GM12873 (cell line): ENCODE measurements around the gene MED20.

Experiments
- TF ChIP-seq, protein P1 (sequence below): IDR thresholded peaks from 2 replicates; pipeline ENCODE4 v1.5.1; 2012; ENCODE audit warnings: low read depth, mild to moderate bottlenecking, moderate library complexity, low read length, control low read depth; ENCODE audit not compliant: insufficient read depth; ENCODE audit errors: missing control alignments

The MED20 gene

DNA sequence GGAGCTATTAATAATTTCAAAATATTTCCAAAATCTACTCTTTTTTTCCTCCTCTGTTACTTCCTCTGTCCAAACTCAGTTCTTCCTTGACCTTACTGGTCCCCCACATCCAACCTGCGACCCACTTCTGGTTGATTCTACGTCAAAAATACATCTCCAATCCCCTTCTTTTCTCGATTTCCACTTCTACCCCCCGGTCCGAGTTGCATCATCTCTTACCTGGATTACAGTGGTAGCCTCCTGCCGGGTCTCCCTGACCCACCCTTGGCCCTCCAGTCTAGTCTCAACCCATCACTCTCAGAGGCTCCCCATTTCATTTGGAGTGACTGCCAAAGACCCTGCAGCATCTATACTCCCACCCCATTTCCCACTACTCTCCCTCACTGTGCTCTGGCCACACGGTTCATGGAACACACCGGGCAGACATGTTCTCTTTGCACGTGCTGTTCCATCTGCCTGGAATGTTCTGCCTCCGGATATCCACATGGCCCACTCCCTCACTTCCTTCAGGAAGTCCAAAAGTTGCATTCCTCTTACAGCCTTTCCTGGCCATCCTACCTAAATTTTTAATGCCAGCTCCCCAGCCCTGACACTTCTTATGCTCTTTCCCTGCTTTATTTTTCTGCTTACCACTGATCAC is 26.8 kb upstream of the MED20 start:
- TF ChIP-seq, protein P1, sequence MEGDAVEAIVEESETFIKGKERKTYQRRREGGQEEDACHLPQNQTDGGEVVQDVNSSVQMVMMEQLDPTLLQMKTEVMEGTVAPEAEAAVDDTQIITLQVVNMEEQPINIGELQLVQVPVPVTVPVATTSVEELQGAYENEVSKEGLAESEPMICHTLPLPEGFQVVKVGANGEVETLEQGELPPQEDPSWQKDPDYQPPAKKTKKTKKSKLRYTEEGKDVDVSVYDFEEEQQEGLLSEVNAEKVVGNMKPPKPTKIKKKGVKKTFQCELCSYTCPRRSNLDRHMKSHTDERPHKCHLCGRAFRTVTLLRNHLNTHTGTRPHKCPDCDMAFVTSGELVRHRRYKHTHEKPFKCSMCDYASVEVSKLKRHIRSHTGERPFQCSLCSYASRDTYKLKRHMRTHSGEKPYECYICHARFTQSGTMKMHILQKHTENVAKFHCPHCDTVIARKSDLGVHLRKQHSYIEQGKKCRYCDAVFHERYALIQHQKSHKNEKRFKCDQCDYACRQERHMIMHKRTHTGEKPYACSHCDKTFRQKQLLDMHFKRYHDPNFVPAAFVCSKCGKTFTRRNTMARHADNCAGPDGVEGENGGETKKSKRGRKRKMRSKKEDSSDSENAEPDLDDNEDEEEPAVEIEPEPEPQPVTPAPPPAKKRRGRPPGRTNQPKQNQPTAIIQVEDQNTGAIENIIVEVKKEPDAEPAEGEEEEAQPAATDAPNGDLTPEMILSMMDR: no peak

DNA sequence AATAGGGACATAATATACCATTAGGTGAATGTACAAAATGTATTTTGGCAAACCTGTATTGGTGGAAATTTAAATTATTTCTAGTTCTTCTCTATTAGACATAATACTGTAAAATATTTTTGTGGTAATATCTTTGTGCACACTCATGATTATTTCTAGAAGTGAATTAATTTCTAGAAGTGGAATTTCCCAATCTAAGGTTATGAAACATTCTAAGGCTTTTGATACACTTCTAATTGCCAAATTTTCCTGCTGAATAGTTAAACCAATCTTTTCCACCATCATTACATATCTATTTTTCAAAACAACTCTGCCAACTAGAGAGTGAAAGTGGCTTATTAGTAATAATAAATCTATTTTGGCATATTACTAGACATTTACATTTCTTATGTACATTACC is 22.5 kb upstream of the MED20 start:
- TF ChIP-seq, protein P1: no peak

DNA sequence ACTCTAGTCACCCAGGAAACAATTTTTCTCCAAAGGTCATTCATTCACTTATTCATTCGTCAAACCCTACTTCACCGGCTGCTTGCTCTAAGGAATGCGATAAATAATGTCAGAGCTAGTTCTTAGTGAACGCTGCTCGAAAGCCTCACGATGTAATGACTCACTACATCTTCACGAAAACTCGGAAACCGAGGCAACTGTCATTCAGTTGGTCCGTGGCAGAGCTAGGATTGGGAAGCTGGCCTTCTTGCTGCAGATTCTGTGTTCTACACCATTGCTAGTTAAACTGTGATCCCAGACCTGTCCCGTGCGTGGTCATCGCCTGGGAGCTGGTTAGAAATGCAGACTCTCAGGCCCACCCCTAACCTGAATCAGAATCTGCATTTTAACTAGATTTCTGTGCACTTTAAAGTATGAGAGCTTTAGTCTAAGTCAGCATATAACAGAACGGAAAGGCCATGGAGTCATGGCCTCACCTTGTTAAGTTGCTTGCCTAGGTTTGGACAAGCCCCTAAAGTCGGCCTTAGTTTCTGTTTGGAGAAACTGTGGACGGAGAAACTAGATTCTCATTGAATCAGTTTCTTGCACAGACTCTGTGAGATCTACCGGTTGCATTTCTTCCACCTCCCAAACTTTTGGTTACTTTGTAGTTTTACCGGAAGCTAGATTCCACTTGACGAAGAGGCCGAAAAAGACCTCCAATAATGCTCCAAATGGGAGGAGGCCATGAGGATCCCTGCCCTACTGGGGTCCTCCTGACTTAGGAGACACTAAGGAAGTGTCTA is 21.3 kb upstream of the MED20 start:
- TF ChIP-seq, protein P1: no peak

DNA sequence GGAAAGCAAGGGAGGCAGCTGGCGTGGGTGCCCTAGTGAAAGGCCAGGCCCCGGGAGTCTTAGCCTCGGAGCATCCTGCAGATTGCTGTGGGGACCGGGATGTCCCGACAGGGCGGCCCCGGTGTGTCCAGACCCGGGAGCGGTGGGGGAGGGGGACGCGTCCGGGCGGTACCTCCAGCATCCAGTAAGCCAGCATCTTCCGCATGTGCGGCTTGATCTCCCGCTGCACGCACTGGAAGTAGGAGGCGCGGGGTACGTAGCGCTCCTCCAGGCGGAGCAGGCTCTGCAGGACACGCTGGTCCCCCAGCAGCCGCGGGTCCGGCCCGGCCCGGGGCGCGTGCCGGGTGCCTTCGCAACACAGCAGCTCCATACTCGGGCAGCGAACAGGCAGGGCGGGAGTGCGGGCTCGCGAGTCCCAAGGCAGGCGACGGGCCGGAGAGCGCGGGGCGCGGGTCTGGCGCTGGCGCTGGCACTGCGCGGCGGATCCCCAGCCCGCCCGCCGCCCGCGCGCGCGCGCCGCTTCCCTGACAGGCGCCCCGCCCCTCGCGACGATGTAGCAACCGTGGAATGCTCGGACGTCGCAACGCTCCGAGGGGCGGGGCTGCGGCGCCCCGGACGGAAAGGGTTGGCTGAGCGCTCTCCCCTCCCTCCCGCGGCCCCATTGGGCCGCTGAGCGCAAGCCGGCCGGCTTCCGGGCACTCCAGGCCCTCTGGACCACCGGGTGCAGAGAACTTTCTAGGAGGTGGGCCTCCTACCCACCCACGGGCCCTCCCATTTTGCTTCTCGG is 20.5 kb upstream of the MED20 start, which contains the start of gene CCND3:
TSS of gene CCND3 (minus strand) at position 529 of the 787 bp plus-strand sequence. CDS start at position 370, 159 bp downstream.
- TF ChIP-seq, protein P1: no peak

DNA sequence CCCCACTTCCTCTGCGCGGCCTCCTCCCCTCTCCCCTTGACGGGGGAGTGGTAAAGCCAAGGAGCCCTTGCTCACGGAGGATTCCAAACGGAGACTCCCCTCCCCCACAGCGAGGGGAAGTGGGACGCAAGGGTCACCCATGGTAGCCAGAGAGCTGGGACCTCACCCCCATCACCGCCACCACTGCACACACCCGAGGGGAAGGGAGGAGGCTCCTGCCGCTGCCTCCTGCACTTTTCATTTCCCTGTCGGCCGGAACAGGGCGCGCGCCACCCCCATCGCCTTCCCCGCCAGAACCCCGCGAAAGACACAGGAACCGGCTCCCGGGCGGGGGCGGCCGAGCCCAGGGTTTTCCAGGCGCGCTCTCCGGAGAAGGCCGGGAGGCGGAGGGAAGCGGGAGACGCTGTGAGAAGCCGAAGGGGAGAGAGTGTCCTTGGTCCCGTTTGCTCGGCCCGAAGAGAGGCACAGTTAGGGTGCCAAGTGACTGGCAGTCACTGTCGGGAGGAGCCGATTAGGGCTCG is 19.9 kb upstream of the MED20 start:
- TF ChIP-seq, protein P1: no peak

DNA sequence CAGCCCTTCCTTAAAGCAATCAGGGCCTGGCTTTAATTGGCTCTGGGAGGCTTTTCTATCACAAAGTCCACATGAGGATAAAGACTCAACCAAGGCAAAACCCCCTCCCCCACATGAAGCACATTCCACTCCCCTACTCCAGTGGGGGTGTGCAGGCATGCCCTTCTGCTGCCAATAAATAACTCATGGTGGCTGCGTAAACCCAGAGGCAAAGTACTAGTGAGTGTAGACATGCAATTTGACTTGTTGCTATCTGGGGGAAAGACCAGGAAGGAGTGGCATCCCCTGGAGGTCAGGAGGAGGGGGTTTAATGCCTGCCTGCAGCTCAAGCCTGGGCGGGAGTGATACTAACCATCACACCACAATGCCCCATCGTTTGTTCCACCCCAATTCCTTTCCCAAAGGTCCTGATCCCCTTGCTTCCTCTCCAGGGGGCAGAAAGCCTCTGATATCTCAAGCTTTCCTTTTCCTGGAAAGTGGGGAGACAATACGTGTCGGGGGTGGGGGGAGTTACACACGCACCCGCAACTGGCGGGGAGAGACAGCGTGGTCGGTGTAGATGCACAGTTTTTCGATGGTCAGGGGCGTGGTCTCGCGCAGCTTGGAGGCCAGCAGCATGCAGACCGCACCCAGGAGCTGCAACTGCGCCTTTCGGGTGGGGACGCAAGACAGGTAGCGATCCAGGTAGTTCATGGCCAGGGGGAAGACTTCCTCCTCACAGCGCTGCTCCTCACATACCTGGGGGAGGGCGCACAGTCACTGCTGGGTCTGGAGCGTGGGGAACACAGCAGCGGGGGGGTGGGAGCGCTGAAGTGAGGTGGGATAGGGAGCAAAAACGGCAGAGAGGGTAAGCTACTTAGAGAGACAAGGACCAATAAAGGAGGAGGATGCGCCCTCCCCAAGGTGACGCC is 19.2 kb upstream of the MED20 start:
- TF ChIP-seq, protein P1: no peak
